GM23248 (cell line): ENCODE results near the gene ZNF385D.

Experiments used
- EZH2 ChIP-seq: fragments of 200-600 bp; sonication (generic); IDR thresholded peaks from 2 replicates; pipeline ENCODE4 v1.6.1; 2018; ENCODE audit warnings: antibody characterized with exemption, mild to moderate bottlenecking; ENCODE audit not compliant: insufficient read depth, poor library complexity, severe bottlenecking
- EZH2phosphoT487 ChIP-seq: fragments of 200-600 bp; sonication (generic); IDR thresholded peaks from 2 replicates; pipeline ENCODE4 v1.6.1; 2018; ENCODE audit warnings: antibody characterized with exemption, moderate library complexity, mild to moderate bottlenecking, low read depth; ENCODE audit not compliant: insufficient read depth

GRCh38 chr3:21795921-21796320 is 44.9 kb upstream of the ZNF385D start:
- TF ChIP-seq EZH2phosphoT487 = no peak
- TF ChIP-seq EZH2 = no peak
